Measurements from ENCODE around the gene EFHD1. TPM values are rescaled to one million over a fixed set of nuclear protein-coding genes. Genes with fewer than 3 reads are reported as not detected.

EFHD1 gene
- total RNA-seq, 1 experiment from 2014 or later = 0.07 TPM

DNA sequence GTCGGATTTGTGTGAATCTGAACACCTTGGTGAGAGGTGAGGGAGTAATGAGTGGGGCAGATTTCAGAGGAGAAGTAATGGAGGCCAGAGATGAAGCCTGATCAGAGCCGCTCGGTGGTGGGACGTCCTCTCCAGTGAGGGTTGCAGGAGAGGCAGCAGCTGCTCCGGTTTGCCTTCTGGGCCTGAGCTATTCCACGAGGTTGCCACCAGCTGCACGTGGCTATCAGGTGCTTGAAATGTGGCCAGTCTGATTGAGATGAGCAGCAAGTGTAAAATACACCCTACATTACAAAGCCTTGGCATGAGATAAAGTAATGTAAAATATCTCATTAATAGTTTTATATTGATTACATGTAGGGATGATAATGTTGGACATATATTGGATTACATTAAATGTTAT, 10.8 kb upstream of the EFHD1 start:
- H3K4me3 ChIP-seq (ENCODE audit: low read length) = no peak overlapping the region
- no peaks in the 10 kb centered on the region for H3F3A ChIP-seq (ENCODE audit: low read length, unreplicated experiment)
- no TSS peak for BruUV-seq (replicated peaks)
- CTCF ChIA-PET = no interaction called here
- no peak overlapping the region for H3K4me2 ChIP-seq (ENCODE audit: low read length)
- H3K27me3 ChIP-seq (ENCODE audit: low read length) = no peaks in the 10 kb centered on the region
- no peak for ATAC-seq
- no peak for TF ChIP-seq EZH2 (IDR thresholded peaks at IDR 0.05; ENCODE audit: low read length, unreplicated experiment)
- TF ChIP-seq, protein P1, sequence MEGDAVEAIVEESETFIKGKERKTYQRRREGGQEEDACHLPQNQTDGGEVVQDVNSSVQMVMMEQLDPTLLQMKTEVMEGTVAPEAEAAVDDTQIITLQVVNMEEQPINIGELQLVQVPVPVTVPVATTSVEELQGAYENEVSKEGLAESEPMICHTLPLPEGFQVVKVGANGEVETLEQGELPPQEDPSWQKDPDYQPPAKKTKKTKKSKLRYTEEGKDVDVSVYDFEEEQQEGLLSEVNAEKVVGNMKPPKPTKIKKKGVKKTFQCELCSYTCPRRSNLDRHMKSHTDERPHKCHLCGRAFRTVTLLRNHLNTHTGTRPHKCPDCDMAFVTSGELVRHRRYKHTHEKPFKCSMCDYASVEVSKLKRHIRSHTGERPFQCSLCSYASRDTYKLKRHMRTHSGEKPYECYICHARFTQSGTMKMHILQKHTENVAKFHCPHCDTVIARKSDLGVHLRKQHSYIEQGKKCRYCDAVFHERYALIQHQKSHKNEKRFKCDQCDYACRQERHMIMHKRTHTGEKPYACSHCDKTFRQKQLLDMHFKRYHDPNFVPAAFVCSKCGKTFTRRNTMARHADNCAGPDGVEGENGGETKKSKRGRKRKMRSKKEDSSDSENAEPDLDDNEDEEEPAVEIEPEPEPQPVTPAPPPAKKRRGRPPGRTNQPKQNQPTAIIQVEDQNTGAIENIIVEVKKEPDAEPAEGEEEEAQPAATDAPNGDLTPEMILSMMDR (conservative IDR thresholded peaks at IDR 0.05; ENCODE audit: low read depth, low read length) = no peak
- no peak for TF ChIP-seq EZH2phosphoT487 (IDR thresholded peaks at IDR 0.05; ENCODE audit: borderline replicate concordance, low read length)
- H4K20me1 ChIP-seq (ENCODE audit: low read length) = no peaks in the 10 kb centered on the region
- intact Hi-C loops (cut with micrococcal nuclease) = no loop called here
- POLR2A ChIA-PET (ENCODE audit: unreplicated experiment) = no interaction called here
- no peaks in the 10 kb centered on the region for H3K36me3 ChIP-seq (ENCODE audit: low read depth, low read length)
- H3K79me2 ChIP-seq (ENCODE audit: low read length) = no peaks in the 10 kb centered on the region
- H3K9me3 ChIP-seq (ENCODE audit: low read length) = no peaks in the 10 kb centered on the region
- no peak for DNase-seq
- no peaks in the 10 kb centered on the region for H3K9me2 ChIP-seq (replicated peaks; ENCODE audit: low read length)
- no peak overlapping the region for H3K27ac ChIP-seq (ENCODE audit: low read length)
- H3K4me1 ChIP-seq (ENCODE audit: insufficient read depth, low read length) = peaks cover 15% of the 10 kb centered on the region
- H3K9ac ChIP-seq (ENCODE audit: low read length) = no peak overlapping the region
- H2AFZ ChIP-seq (ENCODE audit: low read length) = no peak overlapping the region

- H3K27me3 ChIP-seq (ENCODE audit: low read length) = no peaks in the 10 kb centered on the region
- ChIA-PET CTCF (interaction anchor here (0.6 kb wide), 1 partner anchor 14 kb away, joined by 6 read pairs; no protein-coding TSS in a partner anchor), POLR2A (ENCODE audit: unreplicated experiment) (interaction anchor here (0.6 kb wide), 1 partner anchor 662 kb away, joined by 5 read pairs; no protein-coding TSS in a partner anchor)
- H4K20me1 ChIP-seq (ENCODE audit: low read length) = no peaks in the 10 kb centered on the region
- 0 out of 2 replicates have a peak overlapping the region, but pooled peaks have one; percentile 6 for H3K27ac ChIP-seq (ENCODE audit: low read length)
- H3K4me3 ChIP-seq (ENCODE audit: low read length) = no peak overlapping the region
- H3K4me1 ChIP-seq (ENCODE audit: insufficient read depth, low read length) = peaks cover 15% of the 10 kb centered on the region
- no peaks in the 10 kb centered on the region for H3K36me3 ChIP-seq (ENCODE audit: low read depth, low read length)
- BruUV-seq (replicated peaks) = no TSS peak
- no peaks in the 10 kb centered on the region for H3K79me2 ChIP-seq (ENCODE audit: low read length)
- no peak overlapping the region for H3K9ac ChIP-seq (ENCODE audit: low read length)
- H3K4me2 ChIP-seq (ENCODE audit: low read length) = peak overlapping the region; percentile 6; the same call in 1 of the 2 replicates
- H2AFZ ChIP-seq (ENCODE audit: low read length) = no peak overlapping the region
- H3K9me2 ChIP-seq (replicated peaks; ENCODE audit: low read length) = no peaks in the 10 kb centered on the region
- TF ChIP-seq EZH2phosphoT487 (IDR thresholded peaks at IDR 0.05; ENCODE audit: borderline replicate concordance, low read length) = no peak
- no peak for TF ChIP-seq EZH2 (IDR thresholded peaks at IDR 0.05; ENCODE audit: low read length, unreplicated experiment)
- TF ChIP-seq, protein P1 (conservative IDR thresholded peaks at IDR 0.05; ENCODE audit: low read depth, low read length) = peak; percentile 15; the same call in 1 of the 2 replicates
- intact Hi-C loops (cut with micrococcal nuclease) = no loop called here
- no peaks in the 10 kb centered on the region for H3K9me3 ChIP-seq (ENCODE audit: low read length)
- no peaks in the 10 kb centered on the region for H3F3A ChIP-seq (ENCODE audit: low read length, unreplicated experiment)
- ATAC-seq = peak; percentile 93
- peak; percentile 80 for DNase-seq
Measured at GRCh38 chr2:232623768-232624765, 9.3 kb upstream of the EFHD1 start.
